Suppressor macrophage (primary cell): ENCODE data around the gene STK38L.

Experiments used
- DNase-seq, 4 experiments: peaks; one replicate each; pipeline ENCODE4 v3.0.0-alpha.2; 2020 to 2022

The STK38L gene

GRCh38 chr12:27355486-27355885 lies 111.4 kb downstream of the STK38L start:
- DNase-seq, result no peak

GRCh38 chr12:27355979-27356378 lies 111.9 kb downstream of the STK38L start:
- DNase-seq, result no peak

- no peak for DNase-seq
Measured at GRCh38 chr12:27359578-27360340, 115.7 kb downstream of the STK38L start.

GRCh38 chr12:27361372-27361771 lies 117.3 kb downstream of the STK38L start:
- no peak for DNase-seq

- DNase-seq, result no peak
Measured at GRCh38 chr12:27366621-27367020, 122.5 kb downstream of the STK38L start.

GRCh38 chr12:27367078-27367477 lies 123.0 kb downstream of the STK38L start:
- DNase-seq, result no peak
